Smooth muscle cell (in vitro differentiated cells): ENCODE measurements around the gene XRCC3. TPM values are rescaled to one million over a fixed set of nuclear protein-coding genes. Genes with fewer than 3 reads are reported as not detected.

ENCODE experiments used
- DNase-seq: peaks from one replicate; lab custom pipeline; 2025; ENCODE audit not compliant: unreplicated experiment; lab: John Stamatoyannopoulos, UW
- H2AFZ ChIP-seq: fragments of 200-600 bp; sonication (generic); 2 replicates; pipeline ENCODE4 v1.6.0; 2016; ENCODE audit warnings: antibody characterized with exemption, low read depth, mild to moderate bottlenecking
- H3F3A ChIP-seq: fragments of 200-600 bp; sonication (generic); 2 replicates; pipeline ENCODE4 v1.6.0; 2017; ENCODE audit warnings: antibody characterized with exemption, low read depth
- H3K27ac ChIP-seq: fragments of 200-600 bp; sonication (generic); 2 replicates; pipeline ENCODE4 v1.5.1; 2016; ENCODE audit warnings: low read depth, mild to moderate bottlenecking
- H3K27me3 ChIP-seq: fragments of 200-600 bp; sonication (generic); 2 replicates; pipeline ENCODE4 v1.6.1; 2016; ENCODE audit warnings: low read depth, mild to moderate bottlenecking
- H3K36me3 ChIP-seq: fragments of 200-600 bp; sonication (generic); 2 replicates; pipeline ENCODE4 v1.5.1; 2016; ENCODE audit warnings: low read depth
- H3K4me1 ChIP-seq: fragments of 200-600 bp; sonication (generic); 2 replicates; pipeline ENCODE4 v1.5.1; 2016; ENCODE audit warnings: low read depth
- H3K4me2 ChIP-seq: fragments of 200-600 bp; sonication (generic); 2 replicates; pipeline ENCODE4 v1.6.0; 2016; ENCODE audit warnings: mild to moderate bottlenecking
- H3K4me3 ChIP-seq: fragments of 200-600 bp; sonication (generic); 2 replicates; pipeline ENCODE4 v1.5.1; 2016; ENCODE audit warnings: mild to moderate bottlenecking
- H3K79me2 ChIP-seq: fragments of 200-600 bp; sonication (generic); 2 replicates; pipeline ENCODE4 v1.6.0; 2016; ENCODE audit warnings: low read depth, mild to moderate bottlenecking
- H3K9ac ChIP-seq: fragments of 200-600 bp; sonication (generic); 2 replicates; pipeline ENCODE4 v1.6.0; 2016; ENCODE audit warnings: low read depth
- H3K9me3 ChIP-seq: fragments of 200-600 bp; sonication (generic); replicated peaks from 2 replicates; pipeline ENCODE4 v1.5.1; 2016; ENCODE audit warnings: low read depth
- H4K20me1 ChIP-seq: fragments of 200-600 bp; sonication (generic); 2 replicates; pipeline ENCODE4 v1.6.0; 2016; ENCODE audit warnings: low read depth
- WGBS: methylation state at CpG from one replicate; pipeline ENCODE4 v1.1.7; 2016; ENCODE audit warnings: low lambda C conversion rate; 5-methylcytosine and 5-hydroxymethylcytosine counted together
- polyA plus RNA-seq: library from polyadenylated mRNA; unstranded; fragments of >200 nt; fragmentation: Nextera tagmentation; extraction: Ambion mirVana; gene quantifications from 2 replicates; pipeline ENCODE4 v1.2.1, GENCODE V29; 2016
- total RNA-seq: library from RNA; depleted of rRNA; stranded (reverse); fragments of >200 nt; gene quantifications from 2 replicates; pipeline ENCODE4 v1.2.3, GENCODE V29; 2014
- TF ChIP-seq, protein P1 (sequence below): fragments of 200-600 bp; sonication (generic); IDR thresholded peaks from 2 replicates; pipeline ENCODE4 v1.5.1; 2017; ENCODE audit warnings: borderline replicate concordance, mild to moderate bottlenecking, antibody characterized with exemption; ENCODE audit not compliant: insufficient read depth, poor library complexity, severe bottlenecking

XRCC3 gene
- total and polyA plus RNA-seq, 2 experiments from 2014 or later: 8.3 to 10.5 TPM

DNA sequence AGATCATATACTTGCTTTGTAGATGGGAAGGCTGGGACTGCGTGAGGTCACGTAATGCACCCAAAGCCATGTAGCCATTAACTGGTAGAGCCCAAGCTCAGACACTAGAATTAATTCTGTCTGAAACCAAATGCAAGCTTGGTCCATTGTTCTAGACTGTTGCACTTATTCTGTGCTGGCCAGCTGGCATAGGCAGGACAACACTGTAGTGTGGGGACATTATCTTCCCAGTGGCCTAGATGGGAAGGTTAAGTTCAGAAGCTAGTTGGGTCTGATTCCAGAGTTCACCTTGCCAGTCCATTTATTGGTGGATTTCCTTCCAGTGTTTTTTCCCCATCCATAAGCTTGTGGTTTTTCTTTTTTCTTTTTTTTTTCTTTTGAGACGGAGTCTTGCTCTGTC lies 47.1 kb downstream of the XRCC3 start:
- DNase-seq: no peak
- Histone ChIP-seq H3K27ac (no peak overlapping the region), H3K4me2 (no peak overlapping the region), H3K4me3 (no peak overlapping the region), H3K9ac (no peak overlapping the region), H3F3A (no peaks in the 10 kb centered on the region), H3K36me3 (peaks cover 29% of the 10 kb centered on the region), H3K79me2 (peaks cover 43% of the 10 kb centered on the region), H3K4me1 (no peaks in the 10 kb centered on the region), H3K9me3 (no peaks in the 10 kb centered on the region), H3K27me3 (no peaks in the 10 kb centered on the region), H4K20me1 (peaks cover 93% of the 10 kb centered on the region), H2AFZ (no peak overlapping the region)
- TF ChIP-seq, protein P1, sequence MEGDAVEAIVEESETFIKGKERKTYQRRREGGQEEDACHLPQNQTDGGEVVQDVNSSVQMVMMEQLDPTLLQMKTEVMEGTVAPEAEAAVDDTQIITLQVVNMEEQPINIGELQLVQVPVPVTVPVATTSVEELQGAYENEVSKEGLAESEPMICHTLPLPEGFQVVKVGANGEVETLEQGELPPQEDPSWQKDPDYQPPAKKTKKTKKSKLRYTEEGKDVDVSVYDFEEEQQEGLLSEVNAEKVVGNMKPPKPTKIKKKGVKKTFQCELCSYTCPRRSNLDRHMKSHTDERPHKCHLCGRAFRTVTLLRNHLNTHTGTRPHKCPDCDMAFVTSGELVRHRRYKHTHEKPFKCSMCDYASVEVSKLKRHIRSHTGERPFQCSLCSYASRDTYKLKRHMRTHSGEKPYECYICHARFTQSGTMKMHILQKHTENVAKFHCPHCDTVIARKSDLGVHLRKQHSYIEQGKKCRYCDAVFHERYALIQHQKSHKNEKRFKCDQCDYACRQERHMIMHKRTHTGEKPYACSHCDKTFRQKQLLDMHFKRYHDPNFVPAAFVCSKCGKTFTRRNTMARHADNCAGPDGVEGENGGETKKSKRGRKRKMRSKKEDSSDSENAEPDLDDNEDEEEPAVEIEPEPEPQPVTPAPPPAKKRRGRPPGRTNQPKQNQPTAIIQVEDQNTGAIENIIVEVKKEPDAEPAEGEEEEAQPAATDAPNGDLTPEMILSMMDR: no peak
- 96% methylated on average over 2 of the region's 3 CpGs for WGBS

DNA sequence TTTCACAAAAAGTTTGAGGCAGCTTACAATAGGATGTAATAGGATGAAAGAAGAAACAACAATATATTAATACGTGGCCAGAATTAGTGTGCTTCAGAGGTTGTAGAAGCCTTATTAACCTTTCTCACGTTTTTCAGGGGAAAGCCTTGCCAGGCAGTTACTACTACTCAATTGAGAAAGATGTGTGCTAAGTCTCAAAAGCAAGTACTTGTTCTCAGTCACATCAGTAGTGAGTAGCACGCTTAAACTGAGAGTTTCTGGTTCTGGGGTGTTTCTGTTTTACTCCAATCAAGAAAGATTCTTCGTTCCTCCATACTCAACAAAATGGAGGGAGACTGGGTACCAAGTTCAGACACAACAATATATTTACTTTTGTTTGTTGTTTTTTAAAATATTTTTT lies 47.6 kb downstream of the XRCC3 start:
- Histone ChIP-seq H3K27ac (no peak overlapping the region), H3K4me1 (no peaks in the 10 kb centered on the region), H3K79me2 (peaks cover 43% of the 10 kb centered on the region), H2AFZ (no peak overlapping the region), H3K4me3 (no peak overlapping the region), H4K20me1 (peaks cover 98% of the 10 kb centered on the region), H3F3A (no peaks in the 10 kb centered on the region), H3K36me3 (peaks cover 29% of the 10 kb centered on the region), H3K9ac (no peak overlapping the region), H3K27me3 (no peaks in the 10 kb centered on the region), H3K4me2 (no peak overlapping the region), H3K9me3 (no peaks in the 10 kb centered on the region)
- TF ChIP-seq, protein P1: no peak
- no peak for DNase-seq
- WGBS: 97% methylated on average over 4 of the region's 4 CpGs

DNA sequence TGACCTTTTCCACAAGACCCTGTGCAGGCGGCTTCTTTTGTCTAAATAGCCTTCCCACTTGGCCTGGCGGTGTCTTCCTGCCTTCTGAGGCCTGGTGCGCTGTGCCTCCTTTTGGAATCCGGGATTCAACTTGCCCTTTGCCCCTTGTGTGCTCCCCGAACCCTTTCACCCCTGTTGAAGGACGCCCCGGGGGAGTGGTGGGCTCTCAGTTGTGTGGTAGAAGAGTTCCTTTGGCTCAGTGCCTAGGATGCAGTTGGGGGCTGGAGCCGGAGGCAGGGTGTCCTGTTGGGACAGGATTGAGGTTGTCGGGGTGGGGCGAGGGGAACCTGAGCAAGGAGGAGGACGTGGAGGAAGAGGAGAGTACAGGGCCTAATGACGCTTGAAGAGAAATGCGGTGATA lies 51.7 kb downstream of the XRCC3 start:
- no peaks in the 10 kb centered on the region for H3K4me1 ChIP-seq
- TF ChIP-seq, protein P1: no peak
- no peak overlapping the region for H2AFZ ChIP-seq
- H3K9me3 ChIP-seq: no peaks in the 10 kb centered on the region
- no peaks in the 10 kb centered on the region for H3K27me3 ChIP-seq
- H3K27ac ChIP-seq: peak overlapping the region; percentile 79
- WGBS: 96% methylated on average over 13 of the region's 13 CpGs
- peaks cover 100% of the 10 kb centered on the region for H4K20me1 ChIP-seq
- H3K4me3 ChIP-seq: no peak overlapping the region
- no peak for DNase-seq
- H3K79me2 ChIP-seq: peaks cover 67% of the 10 kb centered on the region
- H3F3A ChIP-seq: no peaks in the 10 kb centered on the region
- H3K4me2 ChIP-seq: peak overlapping the region; percentile 29
- H3K36me3 ChIP-seq: peaks cover 7% of the 10 kb centered on the region
- peak overlapping the region; percentile 47 for H3K9ac ChIP-seq

DNA sequence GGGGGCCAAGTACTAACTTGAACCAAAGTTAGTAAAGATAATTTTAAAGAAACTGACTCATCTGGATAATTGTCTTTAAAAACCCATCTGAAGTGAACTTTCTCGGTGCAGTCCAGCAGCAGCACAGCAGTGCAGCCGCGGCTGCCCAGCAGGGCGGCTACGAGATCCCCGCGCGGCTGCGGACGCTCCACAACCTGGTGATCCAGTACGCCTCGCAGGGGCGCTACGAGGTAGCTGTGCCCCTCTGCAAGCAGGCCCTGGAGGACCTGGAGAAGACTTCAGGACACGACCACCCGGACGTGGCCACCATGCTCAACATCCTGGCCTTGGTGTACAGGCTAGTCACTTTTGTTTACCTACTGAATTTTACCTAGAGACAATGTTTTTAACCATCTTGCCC lies 52.7 kb downstream of the XRCC3 start:
- WGBS: 87% methylated on average over 17 of the region's 17 CpGs
- no peak overlapping the region for H3K27ac ChIP-seq
- TF ChIP-seq, protein P1: no peak

More for the DNA sequence above, 52.7 kb downstream of the XRCC3 start:
- no peaks in the 10 kb centered on the region for H3K27me3 ChIP-seq
- no peak overlapping the region for H3K4me2 ChIP-seq
- H3K4me1 ChIP-seq: no peaks in the 10 kb centered on the region
- no peak overlapping the region for H3K4me3 ChIP-seq
- no peaks in the 10 kb centered on the region for H3F3A ChIP-seq
- no peak for DNase-seq
- no peak overlapping the region for H3K9ac ChIP-seq
- peaks cover 2% of the 10 kb centered on the region for H3K36me3 ChIP-seq
- peaks cover 66% of the 10 kb centered on the region for H3K79me2 ChIP-seq
- H2AFZ ChIP-seq: no peak overlapping the region
- peaks cover 100% of the 10 kb centered on the region for H4K20me1 ChIP-seq
- H3K9me3 ChIP-seq: no peaks in the 10 kb centered on the region
